NT2/D1 (cell line): ENCODE data around the gene PSMB10.

Source experiments
- SUZ12 ChIP-seq: IDR thresholded peaks from 2 replicates; pipeline ENCODE4 v1.6.1; 2011; ENCODE audit not compliant: insufficient read length, insufficient read depth; ENCODE audit errors: extremely low read depth
- YY1 ChIP-seq: IDR thresholded peaks from 2 replicates; pipeline ENCODE4 v1.6.1; 2011; ENCODE audit not compliant: insufficient read length, insufficient read depth
- ZNF274 ChIP-seq: IDR thresholded peaks from 2 replicates; pipeline ENCODE4 v1.6.1; 2011; ENCODE audit warnings: mild to moderate bottlenecking, low read depth, low read length

DNA sequence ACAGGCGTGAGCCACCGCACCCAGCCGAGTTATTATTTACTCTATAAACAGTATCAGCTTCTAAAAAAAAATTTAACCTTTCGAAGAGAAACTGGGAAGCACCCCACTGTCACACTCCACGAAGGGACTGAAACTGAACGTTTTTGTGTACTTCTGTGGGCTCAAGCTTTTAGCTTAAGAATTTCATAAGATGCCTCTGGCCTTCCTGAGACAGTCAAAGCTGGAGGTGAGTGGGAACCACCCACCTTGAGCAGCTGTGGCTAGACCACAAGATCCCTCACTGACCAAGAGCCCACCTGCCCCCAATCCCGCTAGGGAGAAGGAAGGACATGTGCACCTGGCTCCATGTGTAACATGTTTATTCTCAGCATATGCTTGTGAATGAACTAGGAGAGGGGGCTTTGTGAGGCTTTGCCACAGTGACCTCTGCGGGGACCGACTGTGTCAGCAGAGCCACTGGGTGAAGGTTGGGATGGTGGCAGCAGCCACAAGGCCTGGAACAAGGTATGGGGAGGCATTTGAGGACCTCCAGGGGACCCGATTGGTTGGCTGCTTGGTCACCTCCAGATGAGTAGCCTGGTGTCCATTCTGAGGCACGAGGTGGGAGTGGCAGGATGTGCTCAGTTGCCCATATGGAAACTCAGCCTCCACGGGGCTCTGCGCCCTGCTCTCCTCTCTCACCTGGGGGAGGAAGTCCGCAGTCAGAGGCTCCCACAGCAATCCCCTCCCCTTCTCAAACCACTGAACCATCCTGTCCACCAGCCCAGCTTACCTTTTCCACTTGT is 38.9 kb upstream of the PSMB10 start:
- TF ChIP-seq ZNF274 (no peak), YY1 (no peak), SUZ12 (no peak)
